T-cell (primary cell): ENCODE data around the gene NT5DC3. TPM values are rescaled to one million over a fixed set of nuclear protein-coding genes. Genes with fewer than 3 reads are reported as not detected.

Experiments used
- ATAC-seq, 4 experiments: fragments of 200-7000 bp in 3 of 4; fragments of 150-1000 bp in 1 of 4; cut with Tn5 transposase; replicated peaks in 1 of 4; 1 replicate in 3 of 4; 2 replicates in 1 of 4; pipeline ENCODE4 v1.10.0; 2021; ENCODE audit warnings: moderate library complexity in 3 of 4, mild to moderate bottlenecking in 2 of 4, moderate number of reproducible peaks in 1 of 4
- CTCF ChIA-PET, 2 donors: fragments of 300-600 bp; sonication (Branson Sonifier 250); formaldehyde crosslinking; loops; one replicate each; lab custom pipeline; 2022; ENCODE audit warnings: antibody characterized with exemption in 2 of 2; lab: Charles Lee
- POLR2A ChIA-PET, 2 donors: fragments of 300-600 bp; sonication (Branson Sonifier 250); formaldehyde crosslinking; loops; one replicate each; lab custom pipeline; 2022; ENCODE audit warnings: antibody characterized with exemption in 2 of 2; lab: Charles Lee
- DNase-seq, 35 experiments: peaks; one replicate each; pipeline versions ENCODE4 v3.0.0 to v3.0.0-alpha.2; 2013 to 2023
- H3K27ac ChIP-seq: one replicate; pipeline ENCODE4 v1.5.1; 2013; ENCODE audit warnings: low read length
- H3K27me3 ChIP-seq, 2 experiments: replicated peaks in 1 of 2; 1 replicate in 1 of 2; 2 replicates in 1 of 2; pipeline versions ENCODE4 v1.6.1 to v1.7.0; 2013; ENCODE audit warnings: low read length in 1 of 2, mixed read lengths in 1 of 2; ENCODE audit not compliant: control insufficient read depth in 2 of 2, insufficient read depth in 2 of 2; ENCODE audit errors: extremely low read depth in 1 of 2
- H3K36me3 ChIP-seq, 2 donors: 1 replicate in 1 of 2; 2 replicates in 1 of 2; pipeline versions ENCODE4 v1.6.1 to v1.7.0; 2013; ENCODE audit warnings: low read length in 1 of 2; ENCODE audit not compliant: control insufficient read depth in 2 of 2, insufficient read depth in 1 of 2; ENCODE audit errors: extremely low read depth in 1 of 2
- H3K4me1 ChIP-seq, 2 experiments: 1 replicate in 1 of 2; 2 replicates in 1 of 2; pipeline versions ENCODE4 v1.6.1 to v1.7.0; 2013; ENCODE audit warnings: low read length in 2 of 2, mixed read lengths in 1 of 2; ENCODE audit not compliant: insufficient read depth in 2 of 2, control insufficient read depth in 1 of 2; ENCODE audit errors: extremely low read depth in 1 of 2
- H3K4me3 ChIP-seq, 2 donors: 1 replicate in 1 of 2; 2 replicates in 1 of 2; pipeline versions ENCODE4 v1.5.1 to v1.7.0; 2013; ENCODE audit warnings: mild to moderate bottlenecking in 2 of 2, low read length in 1 of 2, moderate library complexity in 1 of 2; ENCODE audit not compliant: control insufficient read depth in 1 of 2; ENCODE audit errors: extremely low read depth in 1 of 2
- H3K9me3 ChIP-seq: 2 replicates; pipeline ENCODE4 v1.7.0; 2013
- H3K27ac Mint-ChIP-seq, 2 donors: one replicate each; pipeline ENCODE4 v1.8.0; 2020 to 2021; ENCODE audit warnings: mild to moderate bottlenecking in 2 of 2, mixed read lengths in 2 of 2
- H3K27me3 Mint-ChIP-seq, 2 donors: one replicate each; pipeline ENCODE4 v1.8.0; 2021 to 2022; ENCODE audit warnings: mixed read lengths in 2 of 2
- H3K36me3 Mint-ChIP-seq: one replicate; pipeline ENCODE4 v1.8.0; 2021; ENCODE audit warnings: mixed read lengths
- H3K4me1 Mint-ChIP-seq, 3 donors: one replicate each; pipeline ENCODE4 v1.8.0; 2020 to 2022; ENCODE audit warnings: mixed read lengths in 3 of 3, mild to moderate bottlenecking in 1 of 3
- H3K4me3 Mint-ChIP-seq, 3 donors: one replicate each; pipeline ENCODE4 v1.8.0; 2020 to 2022; ENCODE audit warnings: mild to moderate bottlenecking in 3 of 3, mixed read lengths in 3 of 3, moderate library complexity in 3 of 3
- H3K9me3 Mint-ChIP-seq, 3 donors: one replicate each; pipeline ENCODE4 v1.8.0; 2020 to 2022; ENCODE audit warnings: mixed read lengths in 3 of 3
- WGBS: methylation state at CpG from one replicate; pipeline ENCODE4 v1.1.5; 2013; ENCODE audit warnings: missing lambda C conversion rate; ENCODE audit not compliant: insufficient coverage; 5-methylcytosine and 5-hydroxymethylcytosine counted together
- total RNA-seq, 35 experiments: library from RNA in 6 of 35; stranded (reverse) in 6 of 35; fragments of 120-200 nt in 1 of 35; gene quantifications; one replicate each; pipeline versions ENCODE4 v1.2.1 to v1.2.4 and lab custom pipeline; 2013 to 2026

The NT5DC3 gene
- total RNA-seq, 5 donors from 2014 or later (not counting 1 experiment from before 2014, with no cell fraction given) = 4.2 to 7.4 (median 6.3) TPM

DNA sequence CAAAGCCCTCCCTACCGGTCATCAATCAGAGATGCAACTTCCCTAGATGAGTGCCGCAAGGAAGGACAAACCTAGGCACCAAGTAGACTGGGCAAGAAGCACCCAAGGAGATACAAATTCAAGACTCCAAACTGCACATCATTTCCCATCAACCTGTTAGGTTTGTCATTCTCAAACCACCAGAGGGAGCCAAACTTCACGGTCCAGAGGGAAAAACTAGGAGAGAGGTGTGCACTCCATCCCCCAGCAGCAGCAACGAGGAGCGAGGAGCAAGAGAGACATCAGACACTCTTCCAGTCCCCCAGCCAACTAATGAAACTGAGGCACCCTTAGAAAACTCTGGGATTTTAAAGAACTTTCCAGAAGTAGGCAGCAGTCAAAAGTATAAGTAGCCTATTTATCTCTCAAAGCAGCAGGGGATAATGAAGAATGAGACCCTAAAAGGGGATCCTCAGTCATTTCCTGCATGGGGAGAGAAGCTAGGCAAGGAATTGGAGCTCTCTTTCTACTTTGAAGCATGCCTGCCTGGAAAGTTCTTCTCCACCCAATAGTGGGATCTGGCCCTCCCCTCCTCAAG is 37.0 kb upstream of the NT5DC3 start:
- H3K36me3 Mint-ChIP-seq = no peaks in the 10 kb centered on the region
- H3K27me3 Mint-ChIP-seq = no peaks in the 10 kb centered on the region
- H3K4me3 ChIP-seq = no peak overlapping the region
- WGBS = 33% methylated on average over 2 of the region's 5 CpGs
- peaks cover 4 to 9% of the 10 kb centered on the region in 2 experiments for H3K4me1 ChIP-seq
- H3K4me3 Mint-ChIP-seq = no peak overlapping the region
- DNase-seq = peak in 31 of 35 experiments; percentile 4 to 80 (median 35)
- H3K4me1 Mint-ChIP-seq = peaks cover 4 to 21% (median 14%) of the 10 kb centered on the region in 3 donors
- H3K36me3 ChIP-seq = no peaks in the 10 kb centered on the region
- no peaks in the 10 kb centered on the region for H3K9me3 Mint-ChIP-seq
- no peak overlapping the region for H3K27ac Mint-ChIP-seq
- peak; percentile 73 to 84 (median 79) for ATAC-seq
- no peaks in the 10 kb centered on the region for H3K27me3 ChIP-seq
- H3K9me3 ChIP-seq = no peaks in the 10 kb centered on the region
- H3K27ac ChIP-seq = no peak overlapping the region
- ChIA-PET CTCF (interaction anchor here (0.6 to 2.5 kb wide), 5 partner anchors 27 to 231 kb away, joined by 3 to 17 read pairs (median 3); no protein-coding TSS in a partner anchor), POLR2A (no interaction called here)

DNA sequence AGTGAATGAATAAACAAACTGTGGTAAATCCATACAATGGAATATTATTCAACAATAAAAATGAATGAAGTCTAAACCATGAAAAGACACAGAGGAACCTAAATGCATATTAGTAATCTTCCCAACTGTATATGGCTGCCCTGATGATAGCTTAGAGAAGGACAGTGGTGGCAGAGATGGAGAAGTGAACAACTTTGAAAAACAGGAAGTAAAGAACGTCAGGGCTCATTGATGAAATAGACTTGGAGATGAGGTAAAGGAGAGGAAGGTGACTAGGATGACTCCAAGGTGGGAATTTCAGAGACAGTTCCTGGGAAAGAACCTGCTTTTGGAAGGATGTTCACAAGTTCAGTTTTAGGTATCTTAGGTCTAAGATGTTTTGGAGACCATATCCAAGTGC is 36.3 kb upstream of the NT5DC3 start:
- H3K4me1 Mint-ChIP-seq = peaks cover 4 to 21% (median 14%) of the 10 kb centered on the region in 3 donors
- Histone ChIP-seq H3K27ac (no peak overlapping the region), H3K4me3 (no peak overlapping the region), H3K27me3 (no peaks in the 10 kb centered on the region), H3K9me3 (no peaks in the 10 kb centered on the region), H3K36me3 (no peaks in the 10 kb centered on the region), H3K4me1 (peaks cover 4 to 9% of the 10 kb centered on the region in 2 experiments)
- DNase-seq = no peak
- H3K27me3 Mint-ChIP-seq = no peaks in the 10 kb centered on the region
- no peaks in the 10 kb centered on the region for H3K9me3 Mint-ChIP-seq
- H3K27ac Mint-ChIP-seq = no peak overlapping the region
- H3K36me3 Mint-ChIP-seq = no peaks in the 10 kb centered on the region
- no peak for ATAC-seq
- no peak overlapping the region for H3K4me3 Mint-ChIP-seq
- ChIA-PET POLR2A (no interaction called here), CTCF (interaction anchor here (0.7 to 2.5 kb wide), 3 partner anchors 27 to 232 kb away, joined by 3 to 17 read pairs (median 5); no protein-coding TSS in a partner anchor)
- WGBS = 21% methylated on average over 1 of the region's 1 CpG

DNA sequence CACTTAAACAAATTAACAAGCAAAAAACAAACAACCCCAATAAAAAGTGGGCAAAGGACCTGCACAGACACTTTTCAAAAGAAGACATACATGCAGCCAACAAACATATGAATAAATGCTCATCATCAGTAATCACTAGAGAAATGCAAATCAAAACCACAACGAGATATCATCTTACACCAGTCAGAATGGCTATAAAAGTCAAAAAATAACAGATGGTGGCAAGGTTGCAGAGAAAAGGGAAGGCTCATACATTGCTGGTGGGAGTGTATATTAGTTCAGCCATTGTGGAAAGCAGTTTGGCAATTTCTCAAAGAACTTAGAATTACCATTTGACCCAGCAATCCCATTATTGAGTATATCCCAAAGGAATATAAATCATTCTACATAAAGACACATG is 34.6 kb upstream of the NT5DC3 start:
- no CpG with 5 or more reads among the region's 1 CpG for WGBS
- Mint-ChIP-seq H3K9me3 (no peaks in the 10 kb centered on the region), H3K4me3 (no peak overlapping the region), H3K27me3 (peaks cover 0 to 2% of the 10 kb centered on the region in 2 donors), H3K36me3 (no peaks in the 10 kb centered on the region), H3K27ac (no peak overlapping the region), H3K4me1 (peaks cover 4 to 17% (median 11%) of the 10 kb centered on the region in 3 donors)
- no peaks in the 10 kb centered on the region for H3K36me3 ChIP-seq
- no peak overlapping the region for H3K4me3 ChIP-seq
- ChIA-PET POLR2A (no interaction called here), CTCF (no interaction called here)
- no peak overlapping the region for H3K27ac ChIP-seq
- H3K4me1 ChIP-seq = peaks cover 4 to 9% of the 10 kb centered on the region in 2 experiments
- no peaks in the 10 kb centered on the region for H3K27me3 ChIP-seq
- H3K9me3 ChIP-seq = no peaks in the 10 kb centered on the region
- ATAC-seq (no peak), DNase-seq (no peak)

DNA sequence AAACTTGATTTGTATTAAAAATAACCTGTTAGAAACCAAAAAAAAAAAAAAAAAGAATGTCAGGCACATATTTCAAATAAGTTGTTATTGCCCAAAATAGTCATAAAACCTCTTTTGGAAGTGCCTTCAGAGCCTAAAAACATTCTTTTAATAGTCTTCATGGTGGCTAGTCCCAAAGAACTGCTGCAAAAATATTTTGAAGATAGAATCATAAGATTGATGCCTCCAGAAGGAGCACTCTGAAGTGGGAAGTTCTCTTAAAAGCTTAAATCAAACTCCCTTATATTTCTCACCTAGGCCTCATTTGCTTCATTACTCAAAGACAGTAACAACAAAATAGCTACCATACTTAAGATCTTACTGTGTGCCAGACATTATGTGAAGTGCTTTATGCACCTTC is 27.2 kb upstream of the NT5DC3 start:
- no peaks in the 10 kb centered on the region for H3K27me3 ChIP-seq
- ChIA-PET POLR2A (no interaction called here), CTCF (no interaction called here)
- no peak overlapping the region for H3K27ac Mint-ChIP-seq
- H3K9me3 Mint-ChIP-seq = no peaks in the 10 kb centered on the region
- no peaks in the 10 kb centered on the region for H3K36me3 Mint-ChIP-seq
- H3K27me3 Mint-ChIP-seq = peaks cover 0 to 5% of the 10 kb centered on the region in 2 donors
- H3K4me1 ChIP-seq = no peaks in the 10 kb centered on the region
- H3K36me3 ChIP-seq = no peaks in the 10 kb centered on the region
- H3K4me3 Mint-ChIP-seq = no peak overlapping the region
- H3K4me3 ChIP-seq = no peak overlapping the region
- no peak for ATAC-seq
- H3K4me1 Mint-ChIP-seq = no peaks in the 10 kb centered on the region
- no peaks in the 10 kb centered on the region for H3K9me3 ChIP-seq
- H3K27ac ChIP-seq = no peak overlapping the region
- DNase-seq = no peak

DNA sequence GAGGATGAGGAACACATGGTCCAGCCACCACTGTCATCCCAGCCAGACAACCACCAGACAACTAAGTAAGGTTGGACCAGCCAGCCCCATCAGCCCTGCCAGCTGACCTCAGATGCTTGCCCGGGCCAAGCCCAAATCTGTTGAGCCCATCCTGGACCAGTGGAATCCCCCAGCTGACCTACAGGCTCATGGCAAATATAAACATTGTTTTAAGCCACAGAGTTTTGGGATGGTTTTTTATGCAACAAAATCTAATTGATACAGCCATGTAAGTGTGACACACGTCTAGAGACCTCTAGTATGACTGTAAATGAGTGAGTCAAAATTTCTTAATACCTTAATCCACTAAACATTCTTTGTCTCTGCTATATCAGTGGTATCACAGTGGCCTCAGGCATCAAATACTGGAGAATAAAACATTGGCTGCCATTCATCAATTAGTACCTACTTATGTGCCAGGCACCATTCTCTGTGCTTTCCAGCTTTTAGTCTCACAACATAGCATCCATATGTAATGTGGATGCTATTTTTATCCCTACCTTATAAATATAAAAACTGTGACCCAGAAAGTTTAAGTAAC is 24.2 kb upstream of the NT5DC3 start:
- no peak for DNase-seq
- ChIA-PET POLR2A (no interaction called here), CTCF (interaction anchor here in 1 of 2 donors (0.9 kb wide), 1 partner anchor 15 kb away, joined by 3 read pairs; no protein-coding TSS in a partner anchor)
- no peak for ATAC-seq
- Mint-ChIP-seq H3K4me3 (no peak overlapping the region), H3K36me3 (no peaks in the 10 kb centered on the region), H3K4me1 (no peaks in the 10 kb centered on the region), H3K27me3 (peaks cover 0 to 3% of the 10 kb centered on the region in 2 donors), H3K27ac (no peak overlapping the region), H3K9me3 (no peaks in the 10 kb centered on the region)
- no peaks in the 10 kb centered on the region for H3K9me3 ChIP-seq
- H3K27me3 ChIP-seq = no peaks in the 10 kb centered on the region
- no peaks in the 10 kb centered on the region for H3K4me1 ChIP-seq
- no CpG with 5 or more reads among the region's 2 CpGs for WGBS
- H3K4me3 ChIP-seq = no peak overlapping the region
- no peak overlapping the region for H3K27ac ChIP-seq
- no peaks in the 10 kb centered on the region for H3K36me3 ChIP-seq

DNA sequence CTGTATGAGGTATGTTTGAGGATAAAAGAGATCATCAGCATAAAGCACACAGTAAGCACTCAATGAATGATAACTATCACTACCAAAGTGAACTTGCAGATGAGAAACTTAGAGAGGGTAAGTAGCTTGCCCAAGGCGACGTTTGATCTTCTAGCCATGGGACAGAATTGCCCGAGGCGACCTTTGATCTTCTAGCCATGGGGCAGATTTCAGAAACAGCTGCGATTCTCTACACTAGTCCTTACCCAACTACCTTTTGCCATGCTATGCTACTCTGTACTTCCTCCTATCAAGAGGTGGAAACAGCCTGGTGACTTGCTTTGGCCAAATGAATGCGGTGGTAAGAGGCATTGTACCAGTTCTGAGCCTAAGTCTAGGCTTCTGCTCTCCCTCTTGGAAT is 23.7 kb upstream of the NT5DC3 start:
- Mint-ChIP-seq H3K4me3 (no peak overlapping the region), H3K36me3 (no peaks in the 10 kb centered on the region), H3K27ac (no peak overlapping the region), H3K9me3 (no peaks in the 10 kb centered on the region), H3K27me3 (peaks cover 0 to under 1% of the 10 kb centered on the region in 2 donors), H3K4me1 (no peaks in the 10 kb centered on the region)
- 92% methylated on average over 6 of the region's 6 CpGs for WGBS
- H3K27ac ChIP-seq = no peak overlapping the region
- no peaks in the 10 kb centered on the region for H3K9me3 ChIP-seq
- ChIA-PET CTCF (interaction anchor here (0.5 to 0.9 kb wide), 2 partner anchors 14 to 260 kb away, joined by 3 read pairs; no protein-coding TSS in a partner anchor), POLR2A (no interaction called here)
- no peaks in the 10 kb centered on the region for H3K27me3 ChIP-seq
- no peaks in the 10 kb centered on the region for H3K4me1 ChIP-seq
- H3K4me3 ChIP-seq = no peak overlapping the region
- DNase-seq (no peak), ATAC-seq (no peak)
- no peaks in the 10 kb centered on the region for H3K36me3 ChIP-seq
